ENCODE results near the gene SRGN. TPM values are rescaled to one million over a fixed set of nuclear protein-coding genes. Genes with fewer than 3 reads are reported as not detected.

Gene SRGN
- total RNA-seq, 1 donor from 2014 or later = 42.8 TPM

DNA sequence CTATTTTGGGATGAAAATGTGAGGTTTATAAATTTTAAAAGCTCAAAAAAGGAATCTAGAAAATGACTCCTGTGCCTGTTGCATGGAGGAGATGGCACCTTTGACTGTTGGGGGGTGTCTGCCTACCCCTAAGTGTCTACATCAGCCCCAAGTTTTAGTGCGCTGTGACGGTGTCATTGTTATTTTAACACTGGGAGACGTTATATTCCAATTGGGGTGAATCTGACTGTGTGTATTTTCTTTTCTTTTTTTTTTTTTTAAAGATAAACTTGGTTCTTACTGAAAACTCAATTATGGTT is 517 bp downstream of the SRGN start:
- DNase-seq (no peak), ATAC-seq (no peak)
- intact Hi-C loops (cut with micrococcal nuclease) = no loop called here

DNA sequence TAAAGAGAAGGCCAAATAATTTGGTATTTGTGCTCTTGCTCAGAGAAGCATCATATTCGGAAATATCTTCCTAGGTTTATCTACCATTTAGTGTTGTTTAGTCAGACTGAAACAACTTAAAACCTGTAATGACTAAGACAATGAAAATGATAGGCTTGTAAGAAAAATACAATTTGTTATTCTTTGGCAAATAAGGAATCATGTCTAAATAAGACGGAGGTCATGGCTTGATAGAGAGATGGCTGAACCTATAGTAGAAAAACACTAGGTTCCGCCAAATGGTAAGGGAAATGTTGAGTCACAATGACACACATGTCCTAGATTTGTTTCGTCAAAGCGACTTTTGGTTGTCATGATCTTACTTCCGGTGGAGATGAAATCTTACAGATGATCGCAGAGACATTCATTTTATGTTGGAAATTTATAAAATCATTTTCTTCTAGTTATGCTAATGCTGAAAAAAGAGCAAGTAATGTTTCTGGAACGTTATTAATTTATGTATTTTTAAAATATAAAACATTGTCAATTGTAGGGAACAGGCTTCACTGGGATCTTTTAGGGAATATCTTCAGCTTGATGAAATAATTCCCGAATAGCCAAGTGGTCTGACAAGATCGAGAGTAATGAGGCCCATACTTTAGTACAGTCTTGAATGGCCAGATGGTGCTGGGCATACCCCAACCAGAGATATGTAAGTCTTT is 1.0 kb downstream of the SRGN start:
- ATAC-seq (no peak), DNase-seq (no peak)
- intact Hi-C loops (cut with micrococcal nuclease) = no loop called here

DNA sequence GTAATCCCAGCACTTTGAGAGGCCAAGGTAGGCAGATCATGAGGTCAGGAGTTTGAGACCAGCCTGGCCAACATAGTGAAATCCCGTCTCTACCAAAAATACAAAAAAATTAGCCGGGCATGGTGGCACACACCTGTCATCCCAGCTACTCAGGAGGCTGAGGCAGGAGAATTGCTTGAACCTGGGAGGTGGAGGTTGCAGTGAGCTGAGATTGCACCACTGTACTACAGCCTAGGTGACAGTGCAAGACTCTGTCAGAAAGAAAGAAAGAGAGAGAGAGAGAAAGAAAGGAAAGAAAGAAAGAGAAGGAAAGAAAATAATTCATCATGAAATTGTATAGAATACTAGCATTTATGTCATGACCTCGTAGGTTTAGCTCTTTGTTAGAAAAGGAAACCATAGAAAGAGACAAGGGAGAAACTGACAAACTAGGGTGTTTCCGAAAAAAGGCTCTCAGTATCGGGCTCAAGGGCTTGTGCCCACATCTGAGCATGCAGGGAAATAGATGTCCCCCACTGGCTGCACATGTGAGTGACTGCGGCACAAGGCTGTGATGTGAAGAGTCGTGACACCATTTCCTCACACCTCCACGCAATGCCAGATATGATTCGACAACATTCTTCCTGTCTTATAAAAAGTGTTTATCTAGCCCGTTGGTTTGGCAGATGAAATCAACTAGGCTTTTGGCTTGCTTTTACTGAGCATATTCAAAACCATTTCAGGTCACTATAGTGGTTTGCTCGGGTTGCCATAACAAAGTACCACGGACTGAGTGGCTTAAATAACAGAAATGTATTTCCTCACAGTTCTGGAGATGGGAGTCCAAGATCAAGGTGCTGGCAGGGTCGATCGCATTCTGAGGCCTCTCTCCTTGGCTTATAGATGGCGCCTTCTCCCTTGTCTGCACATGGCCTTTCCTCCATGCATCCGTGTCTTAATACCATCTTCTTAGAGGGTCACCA is 2.0 kb downstream of the SRGN start:
- ATAC-seq (no peak), DNase-seq (no peak)
- intact Hi-C loops (cut with micrococcal nuclease) = loop anchor here (5.0 kb wide), 1 partner anchor 83 kb away; no protein-coding TSS in a partner anchor

DNA sequence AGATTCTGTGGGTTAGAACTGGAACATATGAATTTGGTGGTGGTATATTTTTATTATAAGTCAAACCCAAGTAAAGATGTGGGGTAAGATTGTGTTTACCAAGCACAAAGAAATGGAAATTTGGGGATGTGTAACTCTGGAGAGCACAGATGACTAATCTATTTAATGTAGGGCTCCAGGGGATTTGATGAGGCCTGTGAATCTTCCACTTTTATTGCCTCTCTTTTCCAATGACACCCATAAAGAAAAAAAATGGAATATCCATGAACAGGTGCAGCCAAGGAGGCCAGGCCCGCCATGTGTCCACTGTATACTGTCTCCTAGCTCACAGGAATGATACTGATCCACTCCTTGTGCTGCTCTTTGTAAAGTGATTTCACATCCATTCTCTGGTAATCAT is 2.8 kb downstream of the SRGN start:
- DNase-seq (no peak), ATAC-seq (no peak)
- intact Hi-C loops (cut with micrococcal nuclease) = loop anchor here (5.0 kb wide), 1 partner anchor 83 kb away; no protein-coding TSS in a partner anchor

DNA sequence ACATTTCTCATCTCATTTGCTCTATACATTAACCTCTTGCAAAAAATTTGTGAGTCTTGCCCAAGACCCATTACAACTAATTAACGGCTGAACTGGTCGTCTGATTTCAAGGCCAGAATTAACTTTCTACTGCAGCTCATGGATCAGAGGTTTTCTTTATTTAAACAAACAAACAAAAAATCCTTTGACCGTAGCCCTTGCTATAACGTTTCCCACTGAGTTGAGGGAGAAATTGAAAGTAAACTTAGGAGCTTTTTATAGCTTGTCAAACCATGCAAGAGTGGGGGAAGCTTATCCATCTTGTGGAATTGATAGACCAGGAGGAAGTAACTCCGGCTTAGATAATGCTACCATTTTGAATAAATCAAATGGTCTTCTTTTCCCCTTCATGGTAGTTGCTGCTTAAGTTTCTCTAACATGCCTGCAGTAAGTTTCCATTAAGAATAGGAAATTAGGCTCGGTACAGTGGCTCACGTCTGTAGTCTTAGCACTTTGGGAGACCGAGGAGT is 3.3 kb downstream of the SRGN start:
- intact Hi-C loops (cut with micrococcal nuclease) = loop anchor here (5.0 kb wide), 1 partner anchor 84 kb away; no protein-coding TSS in a partner anchor
- ATAC-seq (no peak), DNase-seq (no peak)

DNA sequence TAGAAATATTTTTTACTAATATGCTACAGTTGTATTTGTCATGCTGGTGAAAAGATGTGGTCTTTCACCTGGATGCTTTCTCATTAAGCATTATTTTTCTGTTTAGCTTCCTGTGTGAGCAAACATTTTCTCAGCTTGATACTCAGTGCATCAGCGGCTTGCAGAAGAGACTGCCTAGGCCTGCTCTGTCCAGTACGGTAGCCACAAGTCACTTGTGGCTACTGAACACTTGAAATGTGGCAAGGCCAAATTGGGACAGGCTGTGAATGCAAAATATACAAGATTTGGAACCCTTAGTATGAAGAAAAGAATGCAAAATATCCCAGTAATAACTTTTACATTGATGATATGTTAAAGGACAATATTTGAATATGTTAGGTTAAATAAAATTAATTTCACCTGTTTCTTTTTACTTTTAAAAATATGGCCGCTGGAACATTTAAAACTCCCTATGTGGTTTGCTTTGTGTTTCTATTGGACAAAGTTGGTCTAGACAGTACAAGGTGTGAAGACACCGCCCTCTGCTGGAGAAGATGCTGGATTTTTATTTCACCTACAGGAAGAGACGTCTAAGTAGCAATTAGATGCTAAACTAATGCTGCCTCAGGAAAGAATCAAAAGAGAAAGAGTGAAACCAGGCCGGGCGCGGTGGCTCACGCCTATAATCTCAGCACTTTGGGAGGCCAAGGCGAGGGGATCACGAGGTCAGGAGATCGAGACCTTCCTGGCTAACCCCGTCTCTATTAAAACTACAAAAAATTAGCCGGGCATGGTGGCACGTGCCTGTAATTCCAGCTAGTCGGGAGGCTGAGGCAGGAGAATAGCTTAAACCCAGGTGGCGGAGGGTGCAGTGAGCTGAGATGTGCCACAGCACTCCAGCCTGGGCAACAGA is 5.3 kb downstream of the SRGN start:
- DNase-seq (peak; percentile 44), ATAC-seq (peak; percentile 87)
- intact Hi-C loops (cut with micrococcal nuclease) = loop anchor here (5.0 kb wide), 1 partner anchor 86 kb away; no protein-coding TSS in a partner anchor

DNA sequence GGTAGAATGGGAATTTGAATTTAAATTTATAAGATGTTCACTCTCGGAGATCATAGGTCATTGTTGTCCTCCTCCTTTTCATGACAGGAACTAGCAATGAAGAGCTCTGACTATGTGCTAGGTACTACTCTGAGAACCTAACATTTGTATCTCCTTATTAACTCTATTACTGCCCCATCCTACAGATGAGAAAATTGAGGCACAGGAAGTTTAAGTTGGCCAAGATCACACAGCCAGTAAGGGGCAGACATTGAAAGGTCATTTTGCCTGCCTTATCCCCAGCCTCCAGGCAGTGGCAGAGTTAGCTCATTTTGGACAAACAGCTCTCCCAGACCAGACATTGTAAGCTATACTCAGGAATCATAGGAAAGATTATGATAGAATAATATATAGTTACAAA is 6.0 kb downstream of the SRGN start:
- intact Hi-C loops (cut with micrococcal nuclease) = loop anchor here (5.0 kb wide), 1 partner anchor 87 kb away; no protein-coding TSS in a partner anchor
- no peak for ATAC-seq
- DNase-seq = no peak

DNA sequence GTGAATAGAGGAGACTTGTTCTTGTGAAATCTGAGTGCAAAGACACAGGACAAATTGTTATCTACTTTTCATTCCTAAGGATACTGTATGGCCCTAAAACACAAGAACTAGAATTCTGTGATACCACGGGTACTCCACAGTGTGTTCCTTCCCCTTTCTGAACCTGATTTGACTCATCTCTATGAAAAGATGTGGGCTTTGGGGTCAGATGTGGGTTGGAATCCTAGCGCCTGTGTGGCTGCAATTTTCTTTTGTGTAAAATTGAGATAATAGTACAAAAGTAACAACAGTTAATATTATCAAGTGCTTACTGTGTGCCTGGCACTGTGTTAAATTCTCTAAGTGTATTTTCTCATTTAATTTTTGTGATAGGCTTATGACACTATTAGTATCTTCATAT is 8.1 kb downstream of the SRGN start:
- no peak for ATAC-seq
- intact Hi-C loops (cut with micrococcal nuclease) = no loop called here
- DNase-seq = no peak

DNA sequence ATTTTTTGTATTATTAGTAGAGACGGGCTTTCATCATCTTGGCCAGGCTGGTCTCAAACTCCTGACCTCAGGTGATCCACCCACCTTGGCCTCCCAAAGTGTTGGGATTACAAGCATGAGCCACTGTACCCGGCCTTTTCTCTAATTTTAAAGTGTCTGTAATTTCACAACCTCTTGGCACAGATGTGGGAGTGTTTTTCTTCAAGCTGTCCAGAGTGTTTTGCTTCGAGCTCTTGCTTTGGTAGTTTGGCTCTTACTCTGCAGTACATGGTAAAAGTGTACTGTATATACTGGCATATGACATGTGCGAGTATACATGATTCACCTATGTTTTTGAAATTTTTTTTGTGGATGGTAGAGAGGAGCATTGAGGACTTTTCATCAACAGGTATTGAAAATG is 9.8 kb downstream of the SRGN start:
- intact Hi-C loops (cut with micrococcal nuclease) = no loop called here
- DNase-seq = no peak
- no peak for ATAC-seq

DNA sequence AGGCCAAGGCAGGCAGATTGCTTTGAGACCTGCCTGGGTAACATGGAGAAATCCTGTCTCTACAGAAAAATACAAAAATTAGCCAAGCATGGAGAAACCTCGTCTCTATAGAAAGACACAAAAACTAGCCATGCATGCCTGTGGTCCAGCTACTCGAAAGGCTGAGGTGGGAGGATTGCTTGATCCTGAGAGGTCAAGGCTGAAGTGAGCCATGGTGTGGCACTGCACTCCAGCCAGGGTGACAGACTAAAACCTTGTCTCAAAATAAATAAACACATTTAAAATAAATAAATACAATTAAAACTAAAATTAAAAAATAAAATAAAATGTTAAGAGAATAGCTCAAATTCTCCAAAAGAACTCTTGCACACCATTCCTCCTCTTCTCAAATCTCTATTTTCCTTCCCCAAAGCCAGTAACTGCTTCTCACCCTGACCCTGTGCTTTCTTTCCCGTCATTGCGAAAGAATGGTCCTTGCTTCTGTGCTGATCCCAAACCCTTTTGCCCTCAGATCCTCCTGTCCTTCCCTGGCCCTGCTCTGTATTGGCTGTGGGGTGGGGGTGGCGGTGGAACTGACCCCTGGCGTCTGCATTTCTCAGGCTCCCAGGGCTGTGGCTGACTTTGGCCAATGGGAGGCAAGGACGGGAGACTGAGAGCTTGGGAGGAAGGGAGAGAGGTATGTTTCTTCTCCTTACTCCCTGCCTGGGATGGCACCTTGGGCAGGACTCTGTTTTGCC is 12.4 kb downstream of the SRGN start:
- intact Hi-C loops (cut with micrococcal nuclease) = no loop called here
- ATAC-seq (no peak), DNase-seq (no peak)

DNA sequence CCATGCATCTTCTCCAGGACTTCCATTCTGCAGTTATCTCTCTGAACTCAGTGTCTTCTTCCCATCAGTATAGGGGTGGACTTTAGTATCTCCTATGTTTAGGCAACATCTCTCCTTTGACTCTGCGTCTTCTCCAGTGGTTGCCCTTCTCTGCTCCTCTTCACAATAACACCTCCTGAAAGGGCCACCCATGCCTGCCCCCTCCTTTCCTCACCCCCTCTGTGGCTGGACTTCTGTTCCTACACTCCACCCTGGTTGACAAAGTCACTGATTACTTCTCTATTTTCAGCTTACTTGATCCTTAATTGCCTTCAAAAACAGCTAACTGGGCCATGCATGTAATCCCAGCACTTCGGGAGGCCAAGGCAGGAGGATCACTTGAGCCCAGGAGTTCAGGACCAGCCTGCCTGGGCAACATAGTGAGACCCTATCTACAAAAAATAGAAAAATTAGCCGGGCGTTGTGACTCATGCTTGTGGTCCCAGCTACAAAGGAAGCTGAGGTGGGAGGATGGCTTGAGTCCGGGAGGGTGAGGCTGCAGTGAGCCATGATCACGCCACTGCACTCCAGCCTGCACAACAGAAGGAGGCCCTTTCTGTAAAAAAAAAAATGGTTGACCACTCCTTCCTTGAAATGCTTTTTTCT is 13.7 kb downstream of the SRGN start:
- ATAC-seq (no peak), DNase-seq (no peak)
- intact Hi-C loops (cut with micrococcal nuclease) = no loop called here

DNA sequence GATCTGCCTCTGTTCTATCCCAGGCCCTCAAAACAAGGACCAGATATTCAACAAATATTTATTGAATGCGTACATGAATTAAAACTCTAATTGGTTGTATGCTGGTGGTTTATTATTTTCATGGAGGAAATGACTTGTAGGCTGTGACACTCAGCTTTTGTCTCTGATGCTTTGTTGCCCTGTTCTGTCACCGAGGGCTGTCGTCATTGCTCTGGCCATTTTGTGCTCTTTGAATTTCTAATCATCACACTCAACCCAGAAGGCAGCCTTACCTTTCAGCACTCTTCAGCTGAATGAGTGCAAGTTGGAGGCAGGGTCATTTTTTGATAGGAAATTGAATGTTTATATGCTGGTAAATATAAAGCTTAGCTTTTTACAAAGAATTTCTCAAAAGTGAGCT is 14.5 kb downstream of the SRGN start:
- ATAC-seq (no peak), DNase-seq (no peak)
- intact Hi-C loops (cut with micrococcal nuclease) = no loop called here

DNA sequence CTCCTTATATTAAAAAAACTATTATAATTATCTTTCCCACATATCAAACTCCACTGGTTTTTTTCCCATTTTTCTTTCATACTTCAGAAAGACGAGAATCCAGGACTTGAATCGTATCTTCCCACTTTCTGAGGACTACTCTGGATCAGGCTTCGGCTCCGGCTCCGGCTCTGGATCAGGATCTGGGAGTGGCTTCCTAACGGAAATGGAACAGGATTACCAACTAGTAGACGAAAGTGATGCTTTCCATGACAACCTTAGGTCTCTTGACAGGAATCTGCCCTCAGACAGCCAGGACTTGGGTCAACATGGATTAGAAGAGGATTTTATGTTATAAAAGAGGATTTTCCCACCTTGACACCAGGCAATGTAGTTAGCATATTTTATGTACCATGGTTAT is 15.9 kb downstream of the SRGN start:
- no peak for ATAC-seq
- intact Hi-C loops (cut with micrococcal nuclease) = no loop called here
- DNase-seq = no peak

DNA sequence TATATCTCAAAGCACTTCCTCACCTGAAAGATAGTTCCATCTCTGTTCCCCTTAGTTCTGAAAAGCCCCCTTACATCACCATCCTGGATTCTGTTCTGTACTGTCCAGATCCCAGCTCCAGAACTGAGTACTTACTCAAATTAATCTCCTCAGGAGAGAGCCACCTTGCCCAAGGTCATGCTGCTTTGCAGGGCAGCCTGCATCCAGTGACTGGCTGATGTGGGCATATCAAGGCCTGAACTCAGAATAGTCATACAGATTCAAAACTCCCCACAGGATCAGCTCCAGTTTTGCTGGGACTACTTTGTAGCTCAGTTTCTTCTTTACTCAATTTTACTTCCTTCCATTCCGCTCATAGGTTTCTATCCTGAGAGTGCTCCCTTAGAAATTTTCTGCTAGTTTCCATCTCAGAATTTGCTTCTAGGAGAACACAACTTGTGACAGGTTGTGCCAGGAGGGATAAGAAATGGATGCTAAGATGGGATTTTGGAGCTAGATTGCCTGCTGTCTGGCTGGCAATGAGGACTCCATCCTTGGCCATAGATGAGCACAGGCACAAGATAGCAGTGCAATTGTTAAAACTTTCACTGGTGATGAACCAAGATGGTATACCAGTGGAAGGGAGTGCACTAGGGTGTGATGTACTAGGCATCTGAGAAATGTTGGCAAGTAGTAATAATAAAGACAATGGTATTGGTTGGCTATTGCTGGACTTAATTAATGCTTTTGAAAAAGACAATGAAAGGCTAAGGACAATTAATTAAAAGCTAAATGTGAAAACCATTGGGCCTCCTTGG is 17.3 kb downstream of the SRGN start:
- ATAC-seq (no peak), DNase-seq (no peak)
- intact Hi-C loops (cut with micrococcal nuclease) = no loop called here

DNA sequence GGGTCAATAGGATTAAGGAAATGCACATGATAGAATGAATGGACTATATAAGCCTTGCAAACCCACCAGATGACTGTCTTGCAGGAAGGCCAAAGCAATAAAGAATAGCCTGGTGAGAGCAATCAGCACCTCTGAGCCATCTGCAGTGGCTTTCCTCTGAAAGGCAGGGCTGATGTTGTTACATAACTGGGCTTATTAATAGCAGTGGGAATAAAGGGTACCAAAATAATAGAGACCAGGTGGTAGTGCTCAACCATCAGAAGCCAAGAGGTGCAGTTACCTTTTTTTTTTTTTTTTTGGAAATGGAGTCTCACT is 19.2 kb downstream of the SRGN start:
- intact Hi-C loops (cut with micrococcal nuclease) = no loop called here
- DNase-seq = no peak
- ATAC-seq = peak; percentile 53

DNA sequence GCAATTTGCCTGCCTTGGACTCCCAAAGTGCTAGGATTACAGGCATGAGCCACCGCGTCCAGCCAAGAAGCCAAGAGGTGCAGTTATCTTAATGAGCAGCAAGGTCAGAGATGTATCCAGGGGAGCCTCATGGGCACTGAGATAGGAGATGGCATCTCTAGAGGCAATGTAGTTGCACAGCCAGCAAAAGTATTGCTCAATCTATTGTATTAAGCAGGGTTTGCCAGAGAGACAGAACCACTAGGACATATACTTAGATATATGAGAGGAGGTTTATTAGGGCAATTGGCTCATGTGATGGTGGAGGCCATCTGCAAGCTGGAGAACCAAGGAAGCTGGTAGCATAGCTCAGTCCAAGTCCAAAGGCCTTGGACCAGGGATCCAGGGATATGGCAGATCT is 19.8 kb downstream of the SRGN start:
- DNase-seq = no peak
- ATAC-seq = no peak
- intact Hi-C loops (cut with micrococcal nuclease) = no loop called here

DNA sequence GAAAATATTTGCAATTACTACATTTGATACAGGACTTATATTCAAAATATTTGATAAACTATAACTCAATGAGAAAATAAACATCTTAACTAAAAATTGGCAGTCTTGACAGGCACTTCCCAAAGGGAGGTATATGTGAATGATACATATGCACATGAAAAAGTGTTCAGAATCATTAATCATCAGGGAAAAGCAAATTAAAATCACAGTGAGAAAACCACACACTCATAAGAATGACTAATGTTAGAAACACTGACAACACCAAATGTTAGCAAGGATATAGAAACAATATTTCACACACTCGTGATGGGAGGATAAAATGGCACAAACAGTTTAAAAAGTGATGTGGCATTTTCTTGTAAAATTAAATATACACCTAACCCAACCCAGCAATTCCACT is 32.0 kb downstream of the SRGN start:
- intact Hi-C loops (cut with micrococcal nuclease) = no loop called here
- ATAC-seq = no peak
- no peak for DNase-seq

DNA sequence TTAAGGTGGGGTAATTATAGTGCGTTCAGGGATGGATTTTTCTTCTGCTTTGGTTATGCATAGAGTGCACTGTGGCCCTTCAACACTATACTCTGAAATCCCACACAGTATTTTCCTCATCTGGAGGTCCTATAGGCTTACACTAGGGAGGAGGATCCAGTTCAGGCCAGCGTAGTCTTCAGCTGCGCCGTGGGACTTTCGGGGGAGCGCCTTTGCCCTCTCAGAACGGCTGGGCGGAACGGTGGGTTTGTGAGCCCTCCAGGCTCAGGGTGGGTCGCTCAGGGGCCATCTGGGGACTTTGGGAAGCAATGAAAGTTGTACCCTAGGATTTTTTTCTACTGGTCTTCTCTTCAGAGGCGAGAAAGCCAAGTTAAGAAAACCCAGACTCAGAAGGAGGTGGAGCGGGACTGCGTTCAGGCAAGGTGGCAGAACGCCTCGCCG is 35.4 kb downstream of the SRGN start:
- intact Hi-C loops (cut with micrococcal nuclease) = no loop called here
- no peak for DNase-seq

More for the DNA sequence above, 35.4 kb downstream of the SRGN start:
- ATAC-seq = peak; percentile 54

Data from left ventricle myocardium superior (tissue), 1 donor.